Right lobe of liver (tissue), 6 donors: ENCODE results near the gene ZNF280A. TPM values are rescaled to one million over a fixed set of nuclear protein-coding genes. Genes with fewer than 3 reads are reported as not detected.
"Not testable (repeated sequence)": the region's sequence is repeated elsewhere in the genome, so short reads cannot be mapped to it uniquely, and the experiment has no call there.

ENCODE experiments used
- ATAC-seq, 4 donors: fragments of 200-7000 bp; cut with Tn5 transposase; one replicate each; pipeline ENCODE4 v1.9.1; 2020; ENCODE audit warnings: mild to moderate bottlenecking in 4 of 4, moderate library complexity in 4 of 4
- DNase-seq, 3 donors: peaks; one replicate each; pipeline ENCODE4 v3.0.0-alpha.2; 2020
- H3K27ac ChIP-seq, 3 donors: fragments of 200-600 bp; one replicate each; pipeline ENCODE4 v1.8.0; 2022
- H3K27me3 ChIP-seq, 2 donors: fragments of 200-600 bp; one replicate each; pipeline ENCODE4 v1.8.0; 2022
- H3K36me3 ChIP-seq, 4 donors: fragments of 200-600 bp; sonication (generic) in 1 of 4; one replicate each; pipeline versions ENCODE4 v1.5.1 to v1.8.0; 2017 to 2022; ENCODE audit warnings: control low read depth in 1 of 4
- H3K4me1 ChIP-seq, 4 donors: fragments of 200-600 bp; sonication (generic) in 1 of 4; one replicate each; pipeline versions ENCODE4 v1.5.1 to v1.8.0; 2017 to 2022; ENCODE audit warnings: control low read depth in 1 of 4
- H3K4me3 ChIP-seq, 3 donors: fragments of 200-600 bp; one replicate each; pipeline ENCODE4 v1.8.0; 2022
- H3K9me3 ChIP-seq, 4 donors: fragments of 200-600 bp; sonication (generic) in 1 of 4; one replicate each; pipeline versions ENCODE4 v1.5.1 to v1.8.0; 2017 to 2022; ENCODE audit warnings: control low read depth in 1 of 4
- CTCF ChIP-seq, 4 donors: fragments of 200-600 bp in 3 of 4; fragments of 450-650 bp in 1 of 4; IDR thresholded peaks; one replicate each; pipeline versions ENCODE4 v1.5.1 to v1.8.0; 2016 to 2022; ENCODE audit warnings: antibody characterized with exemption in 4 of 4, mild to moderate bottlenecking in 2 of 4
- POLR2A ChIP-seq: fragments of 450-650 bp; IDR thresholded peaks from one replicate; pipeline ENCODE4 v1.6.1; 2017; ENCODE audit warnings: antibody characterized with exemption, mild to moderate bottlenecking
- WGBS: methylation state at CpG from one replicate; pipeline ENCODE4 v1.1.6; 2018; ENCODE audit warnings: low coverage, low lambda C conversion rate; ENCODE audit not compliant: insufficient coverage; ENCODE audit errors: missing lambda C conversion rate; 5-methylcytosine and 5-hydroxymethylcytosine counted together
- intact Hi-C, 2 donors: fragments of 100-400 bp; cut with DNase I; formaldehyde crosslinking; loops; one replicate each; pipeline versions ENCODE4 v1.11.2 to v1.14.1; 2022
- total RNA-seq, 6 experiments: library from RNA; depleted of rRNA in 2 of 6; stranded (reverse); fragments of >200 nt in 2 of 6; fragmentation: NEBNext Ultra II Directional in 3 of 6; extraction: Animal tissue kit (Norgen Biotek cat#: 25700) in 3 of 6; gene quantifications; one replicate each; pipeline versions ENCODE4 v1.1.0 to v1.2.4, GENCODE V29; 2016 to 2023
- donor health status: DM: no; HTN: yes; CAD: no.
- donor health status: DM: no; HTN: no; CAD: no.
- donor health status: DM: no; HTN: no; CAD: no.
- donor health status: DM: no; HTN: yes; CAD: no.
- donor health status: DM: no; HTN: yes; CAD: no.

Gene ZNF280A
- total RNA-seq, 6 experiments from 2014 or later, result not detected

- Histone ChIP-seq H3K4me3 (no peak overlapping the region), H3K27ac (no peak overlapping the region), H3K9me3 (no peaks in the 10 kb centered on the region), H3K27me3 (no peaks in the 10 kb centered on the region), H3K36me3 (no peaks in the 10 kb centered on the region), H3K4me1 (no peaks in the 10 kb centered on the region)
- TF ChIP-seq CTCF (IDR thresholded peaks at IDR 0.05) (no peak), POLR2A (no peak)
- DNase-seq (no peak), ATAC-seq (no peak)
- WGBS, result no CpG with 5 or more reads among the region's 2 CpGs
- intact Hi-C loops, result no loop called here
Measured at GRCh38 chr22:22513619-22514018, 6.5 kb downstream of the ZNF280A start.

- intact Hi-C loops, result no loop called here
Measured at GRCh38 chr22:22512951-22513350, 7.1 kb downstream of the ZNF280A start.

GRCh38 chr22:22510833-22511232, 9.2 kb downstream of the ZNF280A start:
- H3K4me3 ChIP-seq, H3K36me3 ChIP-seq, DNase-seq, ATAC-seq, H3K27ac ChIP-seq, H3K27me3 ChIP-seq, H3K4me1 ChIP-seq, H3K9me3 ChIP-seq, intact Hi-C loops: not testable (repeated sequence)
- 91% methylated on average over 7 of the region's 7 CpGs for WGBS

More at GRCh38 chr22:22512951-22513350, 7.1 kb downstream of the ZNF280A start:
- Histone ChIP-seq H3K4me1 (no peaks in the 10 kb centered on the region), H3K36me3 (no peaks in the 10 kb centered on the region), H3K4me3 (no peak overlapping the region), H3K9me3 (no peaks in the 10 kb centered on the region), H3K27ac (no peak overlapping the region), H3K27me3 (no peaks in the 10 kb centered on the region)
- DNase-seq, result no peak
- TF ChIP-seq CTCF (IDR thresholded peaks at IDR 0.05) (no peak), POLR2A (no peak)
- no peak for ATAC-seq
- 31% methylated on average over 3 of the region's 5 CpGs for WGBS

GRCh38 chr22:22509912-22510311, 10.2 kb downstream of the ZNF280A start:
- H3K36me3 ChIP-seq, H3K9me3 ChIP-seq, H3K27ac ChIP-seq, H3K27me3 ChIP-seq, DNase-seq, H3K4me3 ChIP-seq, intact Hi-C loops, ATAC-seq, H3K4me1 ChIP-seq: not testable (repeated sequence)
- WGBS, result 78% methylated on average over 6 of the region's 6 CpGs

GRCh38 chr22:22508274-22509176, 11.5 kb downstream of the ZNF280A start, which contains the start of gene ZNF280B:
Gene ZNF280B, minus strand, starts transcription at chr22:22508742. Its CDS starts 19,344 bp downstream, at chr22:22489398.
- no peak for TF ChIP-seq POLR2A
- TF ChIP-seq CTCF (IDR thresholded peaks at IDR 0.05), result peak in 3 of 4 donors; percentile 5 to 25 (median 23)
- H3K4me3 ChIP-seq, result peak within 1 kb of the TSS; percentile 21 to 47 (median 25)
- ATAC-seq (peak; percentile 65 to 87 (median 83)), DNase-seq (peak; percentile 45 to 64 (median 51))
- intact Hi-C loops, result no loop called here
- H3K9me3 ChIP-seq, result no peaks in the 10 kb centered on the region
- H3K36me3 ChIP-seq, result no peaks in the 10 kb centered on the region
- 5% methylated on average over 31 of the region's 72 CpGs for WGBS
- H3K27me3 ChIP-seq, result no peaks in the 10 kb centered on the region
- no peaks in the 10 kb centered on the region for H3K4me1 ChIP-seq
- H3K27ac ChIP-seq, result no peak within 1 kb of the TSS
